ENCODE results near the gene PLXDC2. TPM values are rescaled to one million over a fixed set of nuclear protein-coding genes. Genes with fewer than 3 reads are reported as not detected.

Gene PLXDC2
- total RNA-seq, 1 experiment from 2014 or later, result 0.21 TPM

DNA sequence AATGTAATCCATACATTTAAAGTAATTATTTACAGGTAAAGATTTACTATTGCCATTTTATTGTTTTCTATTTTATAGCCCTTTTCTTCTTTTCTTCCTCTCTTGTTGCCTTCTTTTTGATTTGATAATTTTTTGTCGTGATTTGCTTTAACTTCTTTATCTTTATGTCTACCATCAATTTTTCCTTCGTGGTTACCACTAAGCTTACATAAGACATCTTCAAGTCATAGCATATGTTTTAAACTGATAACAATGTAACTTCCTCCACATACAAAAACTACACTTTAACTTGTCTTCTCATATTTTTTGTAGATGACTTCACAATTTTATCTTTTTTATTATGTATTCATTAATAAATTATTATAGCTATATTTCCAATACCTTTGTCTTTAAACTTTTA, 316.6 kb downstream of the PLXDC2 start:
- Histone ChIP-seq H3K4me3 (ENCODE audit: low read depth in 2 of 2, low read length in 2 of 2) (no peak overlapping the region), H3K4me1 (ENCODE audit: control insufficient read depth, insufficient read depth, low read length) (no peaks in the 10 kb centered on the region), H3K36me3 (ENCODE audit: control insufficient read depth, insufficient read depth, low read length) (no peaks in the 10 kb centered on the region), H3K9me3 (ENCODE audit: control insufficient read depth, insufficient read depth, low read depth, low read length) (no peaks in the 10 kb centered on the region), H3K27ac (ENCODE audit: low read length) (no peak overlapping the region), H3K27me3 (ENCODE audit: control insufficient read depth, insufficient read depth, low read length) (no peaks in the 10 kb centered on the region)
- ChIA-PET POLR2A (no interaction called here), CTCF (no interaction called here)
- in situ Hi-C loops (cut with HindIII; ENCODE audit: low pct_unique_long_range_greater_than_20kb, low sequenced_read_pairs), result no loop called here
- TF ChIP-seq, protein P1, sequence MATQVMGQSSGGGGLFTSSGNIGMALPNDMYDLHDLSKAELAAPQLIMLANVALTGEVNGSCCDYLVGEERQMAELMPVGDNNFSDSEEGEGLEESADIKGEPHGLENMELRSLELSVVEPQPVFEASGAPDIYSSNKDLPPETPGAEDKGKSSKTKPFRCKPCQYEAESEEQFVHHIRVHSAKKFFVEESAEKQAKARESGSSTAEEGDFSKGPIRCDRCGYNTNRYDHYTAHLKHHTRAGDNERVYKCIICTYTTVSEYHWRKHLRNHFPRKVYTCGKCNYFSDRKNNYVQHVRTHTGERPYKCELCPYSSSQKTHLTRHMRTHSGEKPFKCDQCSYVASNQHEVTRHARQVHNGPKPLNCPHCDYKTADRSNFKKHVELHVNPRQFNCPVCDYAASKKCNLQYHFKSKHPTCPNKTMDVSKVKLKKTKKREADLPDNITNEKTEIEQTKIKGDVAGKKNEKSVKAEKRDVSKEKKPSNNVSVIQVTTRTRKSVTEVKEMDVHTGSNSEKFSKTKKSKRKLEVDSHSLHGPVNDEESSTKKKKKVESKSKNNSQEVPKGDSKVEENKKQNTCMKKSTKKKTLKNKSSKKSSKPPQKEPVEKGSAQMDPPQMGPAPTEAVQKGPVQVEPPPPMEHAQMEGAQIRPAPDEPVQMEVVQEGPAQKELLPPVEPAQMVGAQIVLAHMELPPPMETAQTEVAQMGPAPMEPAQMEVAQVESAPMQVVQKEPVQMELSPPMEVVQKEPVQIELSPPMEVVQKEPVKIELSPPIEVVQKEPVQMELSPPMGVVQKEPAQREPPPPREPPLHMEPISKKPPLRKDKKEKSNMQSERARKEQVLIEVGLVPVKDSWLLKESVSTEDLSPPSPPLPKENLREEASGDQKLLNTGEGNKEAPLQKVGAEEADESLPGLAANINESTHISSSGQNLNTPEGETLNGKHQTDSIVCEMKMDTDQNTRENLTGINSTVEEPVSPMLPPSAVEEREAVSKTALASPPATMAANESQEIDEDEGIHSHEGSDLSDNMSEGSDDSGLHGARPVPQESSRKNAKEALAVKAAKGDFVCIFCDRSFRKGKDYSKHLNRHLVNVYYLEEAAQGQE (IDR thresholded peaks at IDR 0.05; ENCODE audit: insufficient read depth in 1 of 2, low read depth in 2 of 2, low read length in 1 of 2), result no peak
- TF ChIP-seq SIN3A (IDR thresholded peaks at IDR 0.05; ENCODE audit: borderline replicate concordance, insufficient read depth, low read depth, low read length) (no peak), POLR2AphosphoS5 (IDR thresholded peaks at IDR 0.05; ENCODE audit: low read depth, low read length) (no peak), TCF7L2 (IDR thresholded peaks at IDR 0.05; ENCODE audit: low read depth, low read length) (no peak)
- TF ChIP-seq, protein P2, sequence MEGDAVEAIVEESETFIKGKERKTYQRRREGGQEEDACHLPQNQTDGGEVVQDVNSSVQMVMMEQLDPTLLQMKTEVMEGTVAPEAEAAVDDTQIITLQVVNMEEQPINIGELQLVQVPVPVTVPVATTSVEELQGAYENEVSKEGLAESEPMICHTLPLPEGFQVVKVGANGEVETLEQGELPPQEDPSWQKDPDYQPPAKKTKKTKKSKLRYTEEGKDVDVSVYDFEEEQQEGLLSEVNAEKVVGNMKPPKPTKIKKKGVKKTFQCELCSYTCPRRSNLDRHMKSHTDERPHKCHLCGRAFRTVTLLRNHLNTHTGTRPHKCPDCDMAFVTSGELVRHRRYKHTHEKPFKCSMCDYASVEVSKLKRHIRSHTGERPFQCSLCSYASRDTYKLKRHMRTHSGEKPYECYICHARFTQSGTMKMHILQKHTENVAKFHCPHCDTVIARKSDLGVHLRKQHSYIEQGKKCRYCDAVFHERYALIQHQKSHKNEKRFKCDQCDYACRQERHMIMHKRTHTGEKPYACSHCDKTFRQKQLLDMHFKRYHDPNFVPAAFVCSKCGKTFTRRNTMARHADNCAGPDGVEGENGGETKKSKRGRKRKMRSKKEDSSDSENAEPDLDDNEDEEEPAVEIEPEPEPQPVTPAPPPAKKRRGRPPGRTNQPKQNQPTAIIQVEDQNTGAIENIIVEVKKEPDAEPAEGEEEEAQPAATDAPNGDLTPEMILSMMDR (IDR thresholded peaks at IDR 0.05), result no peak
- no TSS peak for BruUV-seq (replicated peaks)
- ATAC-seq (no peak), DNase-seq (ENCODE audit: low read depth, low spot score) (no peak)
- intact Hi-C loops (cut with micrococcal nuclease; ENCODE audit: unreplicated experiment), result no loop called here

DNA sequence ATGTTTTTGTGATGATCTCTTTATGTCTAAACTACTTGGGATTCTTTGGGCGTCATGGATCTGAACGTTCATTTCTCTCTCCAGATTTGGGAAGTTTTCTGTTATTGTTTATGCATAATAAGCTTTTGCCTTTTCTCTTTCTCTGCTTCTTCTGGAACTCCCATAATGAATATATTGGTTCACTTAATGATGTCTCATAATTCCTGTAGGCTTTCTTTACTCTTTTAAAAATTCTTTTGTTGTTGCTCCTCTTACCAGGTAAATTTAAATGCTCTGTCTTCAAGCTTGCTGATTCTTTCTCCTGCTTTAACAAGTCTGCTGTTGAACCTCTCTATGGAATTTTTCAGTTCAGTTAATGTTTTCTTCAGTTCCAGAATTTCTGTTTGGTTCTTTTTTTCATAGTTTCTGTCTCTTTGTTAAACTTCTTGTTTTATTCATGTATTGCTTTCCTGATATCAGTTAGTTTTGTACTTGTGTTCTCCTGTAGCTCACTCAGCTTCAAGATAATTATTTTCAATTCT, 317.5 kb downstream of the PLXDC2 start:
- ChIA-PET CTCF (no interaction called here), POLR2A (no interaction called here)
- ATAC-seq (no peak), DNase-seq (ENCODE audit: low read depth, low spot score) (no peak)
- H3K4me3 ChIP-seq (ENCODE audit: low read depth in 2 of 2, low read length in 2 of 2), result no peak overlapping the region
- no peaks in the 10 kb centered on the region for H3K9me3 ChIP-seq (ENCODE audit: control insufficient read depth, insufficient read depth, low read depth, low read length)
- no peak overlapping the region for H3K27ac ChIP-seq (ENCODE audit: low read length)
- TF ChIP-seq, protein P2 (IDR thresholded peaks at IDR 0.05), result no peak
- TF ChIP-seq TCF7L2 (IDR thresholded peaks at IDR 0.05; ENCODE audit: low read depth, low read length) (no peak), POLR2AphosphoS5 (IDR thresholded peaks at IDR 0.05; ENCODE audit: low read depth, low read length) (no peak), SIN3A (IDR thresholded peaks at IDR 0.05; ENCODE audit: borderline replicate concordance, insufficient read depth, low read depth, low read length) (no peak)
- TF ChIP-seq, protein P1 (IDR thresholded peaks at IDR 0.05; ENCODE audit: insufficient read depth in 1 of 2, low read depth in 2 of 2, low read length in 1 of 2), result no peak
- no peaks in the 10 kb centered on the region for H3K36me3 ChIP-seq (ENCODE audit: control insufficient read depth, insufficient read depth, low read length)
- intact Hi-C loops (cut with micrococcal nuclease; ENCODE audit: unreplicated experiment) (no loop called here), in situ Hi-C loops (cut with HindIII; ENCODE audit: low pct_unique_long_range_greater_than_20kb, low sequenced_read_pairs) (no loop called here)
- no peaks in the 10 kb centered on the region for H3K4me1 ChIP-seq (ENCODE audit: control insufficient read depth, insufficient read depth, low read length)
- no TSS peak for BruUV-seq (replicated peaks)
- no peaks in the 10 kb centered on the region for H3K27me3 ChIP-seq (ENCODE audit: control insufficient read depth, insufficient read depth, low read length)

Measured in Panc1 (cell line).